Measurements from ENCODE around the gene LRMDA. TPM values are rescaled to one million over a fixed set of nuclear protein-coding genes. Genes with fewer than 3 reads are reported as not detected.

LRMDA gene
- total RNA-seq, 2 donors from 2014 or later = 9.6 to 12.6 TPM

GRCh38 chr10:75450644-75451640 lies 19.5 kb downstream of the LRMDA start:
- no peak for TF ChIP-seq CTCF (IDR thresholded peaks at IDR 0.05)
- TF ChIP-seq POLR2AphosphoS5 (IDR thresholded peaks at IDR 0.05) = no peak
- no peak for TF ChIP-seq POLR2A (IDR thresholded peaks at IDR 0.05)
- no peak overlapping the region for H3K27ac ChIP-seq
- 83% methylated on average over 18 of the region's 18 CpGs for WGBS
- DNase-seq (ENCODE audit: low spot score) = no peak
- no peak overlapping the region for H3K4me3 ChIP-seq
- no peaks in the 10 kb centered on the region for H3K36me3 ChIP-seq
- H3K9me3 ChIP-seq = no peaks in the 10 kb centered on the region
- intact Hi-C loops (cut with DNase I) = no loop called here
- H3K4me1 ChIP-seq (replicated peaks) = no peaks in the 10 kb centered on the region
- H3K27me3 ChIP-seq (replicated peaks; ENCODE audit: insufficient read depth) = no peaks in the 10 kb centered on the region

GRCh38 chr10:75451831-75452230 lies 20.4 kb downstream of the LRMDA start:
- H3K4me3 ChIP-seq = no peak overlapping the region
- H3K9me3 ChIP-seq = no peaks in the 10 kb centered on the region
- TF ChIP-seq CTCF (IDR thresholded peaks at IDR 0.05) (no peak), POLR2A (IDR thresholded peaks at IDR 0.05) (no peak), POLR2AphosphoS5 (IDR thresholded peaks at IDR 0.05) (no peak)
- no peaks in the 10 kb centered on the region for H3K27me3 ChIP-seq (replicated peaks; ENCODE audit: insufficient read depth)
- no peaks in the 10 kb centered on the region for H3K4me1 ChIP-seq (replicated peaks)
- WGBS = 82% methylated on average over 5 of the region's 5 CpGs
- H3K27ac ChIP-seq = no peak overlapping the region
- no peak for DNase-seq (ENCODE audit: low spot score)
- H3K36me3 ChIP-seq = no peaks in the 10 kb centered on the region
- intact Hi-C loops (cut with DNase I) = no loop called here

- TF ChIP-seq POLR2A (IDR thresholded peaks at IDR 0.05) (no peak), CTCF (IDR thresholded peaks at IDR 0.05) (no peak), POLR2AphosphoS5 (IDR thresholded peaks at IDR 0.05) (no peak)
- no peaks in the 10 kb centered on the region for H3K4me1 ChIP-seq (replicated peaks)
Observed at GRCh38 chr10:75452997-75453396, 21.6 kb downstream of the LRMDA start.

GRCh38 chr10:75456122-75456521 lies 24.7 kb downstream of the LRMDA start:
- Histone ChIP-seq H3K27ac (no peak overlapping the region), H3K36me3 (no peaks in the 10 kb centered on the region), H3K9me3 (no peaks in the 10 kb centered on the region), H3K4me3 (no peak overlapping the region), H3K4me1 (replicated peaks) (no peaks in the 10 kb centered on the region), H3K27me3 (replicated peaks; ENCODE audit: insufficient read depth) (no peaks in the 10 kb centered on the region)
- intact Hi-C loops (cut with DNase I) = no loop called here
- no peak for DNase-seq (ENCODE audit: low spot score)
- 93% methylated on average over 9 of the region's 9 CpGs for WGBS
- TF ChIP-seq CTCF (IDR thresholded peaks at IDR 0.05) = no peak
- TF ChIP-seq POLR2A (IDR thresholded peaks at IDR 0.05) = no peak
- TF ChIP-seq POLR2AphosphoS5 (IDR thresholded peaks at IDR 0.05) = no peak

More at GRCh38 chr10:75452997-75453396, 21.6 kb downstream of the LRMDA start:
- no peak for DNase-seq (ENCODE audit: low spot score)
- Histone ChIP-seq H3K36me3 (no peaks in the 10 kb centered on the region), H3K4me3 (no peak overlapping the region), H3K27ac (no peak overlapping the region), H3K27me3 (replicated peaks; ENCODE audit: insufficient read depth) (no peaks in the 10 kb centered on the region), H3K9me3 (no peaks in the 10 kb centered on the region)
- 95% methylated on average over 1 of the region's 1 CpG for whole genome bisulfite sequencing
- intact Hi-C loops (cut with DNase I) = no loop called here

GRCh38 chr10:75460059-75460458 lies 28.6 kb downstream of the LRMDA start:
- 94% methylated on average over 1 of the region's 1 CpG for WGBS
- intact Hi-C loops (cut with DNase I) = no loop called here

More at GRCh38 chr10:75460059-75460458, 28.6 kb downstream of the LRMDA start:
- Histone ChIP-seq H3K27me3 (replicated peaks; ENCODE audit: insufficient read depth) (no peaks in the 10 kb centered on the region), H3K36me3 (no peaks in the 10 kb centered on the region), H3K4me1 (replicated peaks) (no peaks in the 10 kb centered on the region), H3K9me3 (no peaks in the 10 kb centered on the region), H3K27ac (no peak overlapping the region), H3K4me3 (no peak overlapping the region)
- no peak for DNase-seq (ENCODE audit: low spot score)
- TF ChIP-seq POLR2AphosphoS5 (IDR thresholded peaks at IDR 0.05) = no peak
- no peak for TF ChIP-seq POLR2A (IDR thresholded peaks at IDR 0.05)
- no peak for TF ChIP-seq CTCF (IDR thresholded peaks at IDR 0.05)
